Measurements from ENCODE around the gene FKBP6.
A peak's percentile ranks its signal among the peaks of the same experiment; 100 is the strongest.
"Not testable (repeated sequence)": the region's sequence is repeated elsewhere in the genome, so short reads cannot be mapped to it uniquely, and the experiment has no call there.

The FKBP6 gene

DNA sequence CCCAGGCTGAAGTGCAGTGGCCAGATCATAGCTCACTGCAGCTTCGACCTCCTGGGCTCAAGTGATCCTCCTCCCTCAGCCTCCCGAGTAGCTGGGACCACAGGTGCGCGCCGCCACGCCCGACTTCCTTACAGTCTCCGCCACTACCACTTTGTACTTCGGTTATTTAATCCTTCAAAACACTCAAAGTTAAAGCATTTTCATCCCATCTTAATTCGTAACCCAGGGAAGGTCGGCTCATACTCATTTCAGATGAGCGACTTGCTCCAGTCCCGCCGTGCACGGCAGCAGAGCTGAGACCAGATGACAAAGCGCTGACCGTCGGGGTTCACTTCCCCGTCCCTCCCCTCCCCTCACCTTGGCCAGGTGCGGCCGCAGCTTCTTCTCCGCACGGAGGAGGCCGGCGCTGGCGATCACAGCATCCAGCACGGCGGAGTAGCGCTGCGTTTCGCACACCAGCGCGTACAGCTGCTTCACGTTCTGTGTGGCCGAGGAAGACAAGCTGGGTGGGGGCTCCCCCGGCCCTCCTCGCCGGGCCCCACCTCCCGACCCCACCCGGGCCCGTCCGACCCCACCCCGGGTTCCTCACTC, 19.8 kb upstream of the FKBP6 start:
- Histone ChIP-seq H3K27me3 (ENCODE audit: low read length) (no peaks in the 10 kb centered on the region), H3K9ac (ENCODE audit: low read length) (peak overlapping the region; percentile 75), H3K9me3 (ENCODE audit: insufficient read depth, low read length) (no peaks in the 10 kb centered on the region), H2AFZ (ENCODE audit: low read depth, low read length, severe bottlenecking) (peak overlapping the region; percentile 56), H3K9me2 (replicated peaks; ENCODE audit: insufficient read depth, low read length) (no peaks in the 10 kb centered on the region), H3F3A (ENCODE audit: insufficient read depth) (no peaks in the 10 kb centered on the region), H3K79me2 (ENCODE audit: insufficient read depth, low read length) (peaks cover 25% of the 10 kb centered on the region), H3K27ac (ENCODE audit: low read depth, low read length) (peak overlapping the region; percentile 67), H4K20me1 (ENCODE audit: low read depth, low read length) (no peaks in the 10 kb centered on the region), H3K4me3 (ENCODE audit: insufficient read depth, low read length, poor library complexity, severe bottlenecking) (peak overlapping the region; percentile 86), H3K4me2 (ENCODE audit: low read depth, low read length, poor library complexity, severe bottlenecking) (peak overlapping the region; percentile 63), H3K36me3 (ENCODE audit: low read length) (no peaks in the 10 kb centered on the region)
- no peak for TF ChIP-seq EZH2phosphoT487 (conservative IDR thresholded peaks at IDR 0.05; ENCODE audit: low read length)
- TF ChIP-seq, protein P1, sequence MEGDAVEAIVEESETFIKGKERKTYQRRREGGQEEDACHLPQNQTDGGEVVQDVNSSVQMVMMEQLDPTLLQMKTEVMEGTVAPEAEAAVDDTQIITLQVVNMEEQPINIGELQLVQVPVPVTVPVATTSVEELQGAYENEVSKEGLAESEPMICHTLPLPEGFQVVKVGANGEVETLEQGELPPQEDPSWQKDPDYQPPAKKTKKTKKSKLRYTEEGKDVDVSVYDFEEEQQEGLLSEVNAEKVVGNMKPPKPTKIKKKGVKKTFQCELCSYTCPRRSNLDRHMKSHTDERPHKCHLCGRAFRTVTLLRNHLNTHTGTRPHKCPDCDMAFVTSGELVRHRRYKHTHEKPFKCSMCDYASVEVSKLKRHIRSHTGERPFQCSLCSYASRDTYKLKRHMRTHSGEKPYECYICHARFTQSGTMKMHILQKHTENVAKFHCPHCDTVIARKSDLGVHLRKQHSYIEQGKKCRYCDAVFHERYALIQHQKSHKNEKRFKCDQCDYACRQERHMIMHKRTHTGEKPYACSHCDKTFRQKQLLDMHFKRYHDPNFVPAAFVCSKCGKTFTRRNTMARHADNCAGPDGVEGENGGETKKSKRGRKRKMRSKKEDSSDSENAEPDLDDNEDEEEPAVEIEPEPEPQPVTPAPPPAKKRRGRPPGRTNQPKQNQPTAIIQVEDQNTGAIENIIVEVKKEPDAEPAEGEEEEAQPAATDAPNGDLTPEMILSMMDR (IDR thresholded peaks at IDR 0.05; ENCODE audit: insufficient read depth, low read length, poor library complexity, severe bottlenecking) = no peak

DNA sequence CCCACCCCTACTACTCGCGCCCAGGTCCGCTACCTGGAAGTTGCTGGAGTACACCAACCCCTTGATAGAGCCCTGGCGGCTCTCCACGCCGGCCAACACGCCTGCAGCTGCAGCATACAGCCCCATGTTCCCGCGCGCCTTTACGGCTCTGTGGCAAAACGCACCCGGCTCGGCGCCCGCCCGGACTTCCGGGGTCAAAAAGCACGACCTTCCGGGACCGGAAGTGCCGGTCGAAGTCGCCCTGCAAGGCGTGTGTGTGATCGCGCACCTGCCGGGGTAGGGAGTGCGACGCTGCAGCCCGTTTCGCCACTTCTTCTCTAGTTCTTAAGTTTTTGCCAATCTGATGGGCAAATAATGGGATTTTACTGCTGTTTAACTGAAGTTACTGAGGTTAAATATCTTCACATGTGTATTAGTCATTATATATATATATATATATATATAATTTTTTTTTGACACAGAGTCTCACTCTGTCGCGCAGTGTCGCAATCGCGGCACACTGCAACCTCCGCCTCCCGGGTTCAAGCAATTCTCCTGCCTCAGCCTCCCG, 19.2 kb upstream of the FKBP6 start, which contains the start of gene NSUN5:
Gene NSUN5, minus strand, starts transcription at position 162 of the 550 bp plus-strand sequence. Its CDS starts 36 bp downstream, at position 126.
- no peaks in the 10 kb centered on the region for H3K9me3 ChIP-seq (ENCODE audit: insufficient read depth, low read length)
- no peaks in the 10 kb centered on the region for H3K27me3 ChIP-seq (ENCODE audit: low read length)
- peaks cover 25% of the 10 kb centered on the region for H3K79me2 ChIP-seq (ENCODE audit: insufficient read depth, low read length)
- H3K9me2 ChIP-seq (replicated peaks; ENCODE audit: insufficient read depth, low read length) = no peaks in the 10 kb centered on the region
- peak within 1 kb of the TSS; percentile 63 for H3K4me2 ChIP-seq (ENCODE audit: low read depth, low read length, poor library complexity, severe bottlenecking)
- H3K36me3 ChIP-seq (ENCODE audit: low read length) = no peaks in the 10 kb centered on the region
- no peak for TF ChIP-seq EZH2phosphoT487 (conservative IDR thresholded peaks at IDR 0.05; ENCODE audit: low read length)
- TF ChIP-seq, protein P1 (IDR thresholded peaks at IDR 0.05; ENCODE audit: insufficient read depth, low read length, poor library complexity, severe bottlenecking) = no peak
- no peaks in the 10 kb centered on the region for H3F3A ChIP-seq (ENCODE audit: insufficient read depth)
- H4K20me1 ChIP-seq (ENCODE audit: low read depth, low read length) = no peaks in the 10 kb centered on the region
- peak within 1 kb of the TSS; percentile 56 for H2AFZ ChIP-seq (ENCODE audit: low read depth, low read length, severe bottlenecking)
- peak within 1 kb of the TSS; percentile 67 for H3K27ac ChIP-seq (ENCODE audit: low read depth, low read length)
- peak within 1 kb of the TSS; percentile 86 for H3K4me3 ChIP-seq (ENCODE audit: insufficient read depth, low read length, poor library complexity, severe bottlenecking)
- peak within 1 kb of the TSS; percentile 75 for H3K9ac ChIP-seq (ENCODE audit: low read length)

DNA sequence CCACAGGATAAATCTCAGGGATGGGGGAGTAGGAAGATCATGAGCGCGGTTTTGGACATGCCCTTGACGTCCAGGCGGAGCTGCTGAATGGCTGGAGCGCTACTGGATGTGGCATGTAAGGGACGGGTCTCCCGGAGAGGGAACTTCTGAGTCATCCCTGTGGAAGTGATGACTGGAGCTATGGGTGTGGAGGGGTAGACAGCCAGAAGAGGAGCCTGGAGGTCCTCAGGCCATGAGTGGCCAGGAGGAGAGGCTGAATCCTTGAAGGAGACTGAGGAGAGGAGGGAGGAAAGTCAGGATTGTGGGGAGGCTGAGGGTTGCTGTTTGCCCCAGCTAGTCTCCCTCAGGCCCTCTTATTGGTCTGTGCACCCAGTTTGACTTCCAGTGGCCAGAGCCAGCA, 16.5 kb upstream of the FKBP6 start:
- H3K27me3 ChIP-seq (ENCODE audit: low read length); H3F3A ChIP-seq (ENCODE audit: insufficient read depth); H3K36me3 ChIP-seq (ENCODE audit: low read length); H3K9me3 ChIP-seq (ENCODE audit: insufficient read depth, low read length); H3K9me2 ChIP-seq (replicated peaks; ENCODE audit: insufficient read depth, low read length); H3K27ac ChIP-seq (ENCODE audit: low read depth, low read length); H2AFZ ChIP-seq (ENCODE audit: low read depth, low read length, severe bottlenecking); H3K9ac ChIP-seq (ENCODE audit: low read length); H3K4me3 ChIP-seq (ENCODE audit: insufficient read depth, low read length, poor library complexity, severe bottlenecking); H4K20me1 ChIP-seq (ENCODE audit: low read depth, low read length); H3K4me2 ChIP-seq (ENCODE audit: low read depth, low read length, poor library complexity, severe bottlenecking): not testable (repeated sequence)
- H3K79me2 ChIP-seq (ENCODE audit: insufficient read depth, low read length) = peaks cover 23% of the 10 kb centered on the region

DNA sequence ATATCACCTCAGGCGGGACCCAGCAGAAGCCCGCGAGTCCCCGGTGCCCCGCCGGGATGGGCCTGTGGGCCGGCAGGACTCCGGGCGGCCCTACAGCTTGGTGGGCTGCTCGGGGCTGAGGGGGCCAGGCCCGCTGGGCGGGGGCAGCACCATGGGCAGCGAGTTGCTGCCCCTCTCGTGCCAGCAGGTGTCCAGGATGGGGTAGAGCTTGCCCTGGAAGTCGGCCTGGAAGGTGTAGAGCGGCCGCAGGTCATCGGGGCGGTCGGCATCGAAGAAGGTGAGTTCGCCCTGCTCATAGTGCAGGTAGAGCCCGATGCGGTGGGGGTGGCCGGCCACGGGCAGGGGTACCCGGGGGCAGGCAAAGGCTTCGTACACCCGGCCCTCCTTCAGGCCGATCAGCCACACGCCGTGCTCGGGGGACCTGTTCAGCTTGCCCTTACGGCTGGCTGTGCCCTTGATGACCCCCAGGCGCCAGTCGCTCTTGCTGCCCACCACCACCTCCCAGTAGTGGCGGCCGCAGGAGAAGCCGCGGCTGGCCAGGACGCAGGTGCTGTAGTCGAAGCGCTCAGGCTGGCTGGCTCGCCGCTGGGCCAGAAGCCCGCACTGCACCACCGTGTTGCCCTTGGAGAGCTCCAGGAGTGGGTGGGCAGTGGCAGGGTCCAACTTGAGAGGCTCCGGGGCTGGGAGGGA, 15.0 kb upstream of the FKBP6 start:
- H3F3A ChIP-seq (ENCODE audit: insufficient read depth) = no peaks in the 10 kb centered on the region
- H3K9me3 ChIP-seq (ENCODE audit: insufficient read depth, low read length) = no peaks in the 10 kb centered on the region
- H3K36me3 ChIP-seq (ENCODE audit: low read length) = no peaks in the 10 kb centered on the region
- H3K27me3 ChIP-seq (ENCODE audit: low read length) = no peaks in the 10 kb centered on the region
- H3K27ac ChIP-seq (ENCODE audit: low read depth, low read length) = no peak overlapping the region
- no peak overlapping the region for H3K9ac ChIP-seq (ENCODE audit: low read length)
- no peaks in the 10 kb centered on the region for H3K9me2 ChIP-seq (replicated peaks; ENCODE audit: insufficient read depth, low read length)
- H2AFZ ChIP-seq (ENCODE audit: low read depth, low read length, severe bottlenecking) = no peak overlapping the region
- H3K4me3 ChIP-seq (ENCODE audit: insufficient read depth, low read length, poor library complexity, severe bottlenecking) = no peak overlapping the region
- peaks cover 7% of the 10 kb centered on the region for H3K79me2 ChIP-seq (ENCODE audit: insufficient read depth, low read length)
- TF ChIP-seq, protein P1 (IDR thresholded peaks at IDR 0.05; ENCODE audit: insufficient read depth, low read length, poor library complexity, severe bottlenecking) = no peak
- TF ChIP-seq EZH2phosphoT487 (conservative IDR thresholded peaks at IDR 0.05; ENCODE audit: low read length) = no peak
- H4K20me1 ChIP-seq (ENCODE audit: low read depth, low read length) = no peaks in the 10 kb centered on the region
- no peak overlapping the region for H3K4me2 ChIP-seq (ENCODE audit: low read depth, low read length, poor library complexity, severe bottlenecking)

All from SU-DHL-6 (cell line).